NCI-H2107 treated with DMSO at 0.1 percent for 48 hours (cell line): ENCODE results near the gene MAGEC2.

Experiments used
- DNase-seq: peaks from one replicate; lab custom pipeline; 2025; ENCODE audit not compliant: unreplicated experiment; lab: John Stamatoyannopoulos, UW

Gene MAGEC2

GRCh38 chrX:142204522-142205433 lies at the start of gene MAGEC2:
Gene MAGEC2, minus strand, starts transcription at chrX:142205290. Its CDS starts 1,303 bp downstream, at chrX:142203987.
- no peak for DNase-seq

DNA sequence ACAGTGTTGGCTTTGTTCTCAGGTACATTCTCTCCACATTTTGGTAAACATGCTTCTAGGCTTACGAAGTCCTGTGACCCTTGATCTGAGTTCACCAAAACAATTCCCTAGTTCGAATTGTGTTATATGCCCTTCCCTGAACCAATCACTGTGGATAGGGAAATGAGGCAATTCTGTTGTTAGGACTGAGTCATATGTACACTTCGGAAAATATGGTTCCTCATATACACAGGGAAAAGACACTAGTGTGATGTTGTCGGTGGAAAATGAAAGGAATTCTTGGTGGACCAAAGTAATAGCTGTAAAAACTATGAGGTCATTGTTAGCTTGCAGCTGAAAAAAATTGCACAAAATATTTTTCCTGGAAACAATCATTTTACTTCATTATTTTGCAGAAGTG lies 46.6 kb upstream of the MAGEC2 start:
- DNase-seq, result no peak

- no peak for DNase-seq
Observed at GRCh38 chrX:142251202-142251601, 46.1 kb upstream of the MAGEC2 start.

GRCh38 chrX:142250502-142250901 lies 45.4 kb upstream of the MAGEC2 start:
- no peak for DNase-seq

DNA sequence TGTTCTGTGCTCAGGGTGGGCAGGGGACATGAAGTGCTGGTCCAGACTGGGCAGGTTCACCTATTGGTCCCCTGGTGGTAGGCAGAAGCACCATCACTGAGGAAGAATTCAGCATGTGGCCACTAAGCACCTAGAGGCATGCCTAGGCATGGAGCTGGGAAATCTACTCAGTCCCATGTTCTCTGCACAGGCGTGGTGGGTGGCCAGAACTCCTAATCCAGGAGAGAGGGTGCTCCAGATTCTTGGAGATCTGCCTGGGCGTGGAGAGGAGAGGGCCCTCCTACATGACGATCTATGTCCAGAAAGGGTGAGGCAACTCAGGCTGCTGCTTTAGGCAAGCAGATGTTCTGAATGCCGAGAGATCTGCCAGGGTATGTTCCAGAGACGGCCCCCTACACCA lies 44.6 kb upstream of the MAGEC2 start:
- no peak for DNase-seq

GRCh38 chrX:142244568-142244967 lies 39.5 kb upstream of the MAGEC2 start:
- DNase-seq, result no peak

DNA sequence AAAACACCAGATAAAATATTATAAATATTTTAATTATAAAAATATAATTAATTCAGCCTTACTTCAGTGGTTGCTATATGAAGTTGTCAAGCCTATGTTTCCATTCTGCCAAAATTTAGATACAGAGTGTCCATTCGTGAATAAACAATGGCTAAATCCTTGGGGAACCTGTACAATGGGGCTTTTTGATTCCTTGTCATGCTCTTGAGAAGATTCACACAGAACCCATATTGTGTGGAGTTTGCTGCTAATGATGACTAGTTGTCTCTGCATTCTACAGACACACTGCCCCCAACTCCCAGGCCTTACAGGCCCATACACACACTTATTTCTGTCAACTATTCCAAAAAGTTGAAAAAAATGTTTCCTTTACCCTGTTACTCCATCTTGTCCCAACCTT lies 33.4 kb upstream of the MAGEC2 start:
- DNase-seq, result no peak

- no peak for DNase-seq
Observed at GRCh38 chrX:142233400-142233799, 28.3 kb upstream of the MAGEC2 start.

DNA sequence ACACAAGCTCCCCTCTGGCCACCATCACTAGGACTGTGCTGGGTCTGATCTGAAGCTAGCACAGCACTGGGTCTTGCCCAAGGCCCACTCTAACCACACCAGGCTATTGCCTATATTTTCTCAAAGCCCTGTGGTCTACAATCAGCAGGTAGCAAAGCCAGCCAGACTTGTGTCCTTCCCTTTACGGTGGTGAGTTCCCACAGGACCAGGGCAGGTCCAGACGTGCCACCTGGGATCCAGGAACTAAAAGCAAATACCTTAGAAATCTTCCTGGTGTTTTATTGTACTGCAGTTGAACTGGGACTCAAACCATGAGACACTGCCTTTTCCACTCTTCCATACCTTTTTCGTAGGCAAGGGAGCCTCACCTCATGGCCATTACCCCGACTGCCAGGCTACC lies 9.0 kb upstream of the MAGEC2 start:
- DNase-seq, result no peak

GRCh38 chrX:142201113-142201512 lies 4.0 kb downstream of the MAGEC2 start:
- no peak for DNase-seq

DNA sequence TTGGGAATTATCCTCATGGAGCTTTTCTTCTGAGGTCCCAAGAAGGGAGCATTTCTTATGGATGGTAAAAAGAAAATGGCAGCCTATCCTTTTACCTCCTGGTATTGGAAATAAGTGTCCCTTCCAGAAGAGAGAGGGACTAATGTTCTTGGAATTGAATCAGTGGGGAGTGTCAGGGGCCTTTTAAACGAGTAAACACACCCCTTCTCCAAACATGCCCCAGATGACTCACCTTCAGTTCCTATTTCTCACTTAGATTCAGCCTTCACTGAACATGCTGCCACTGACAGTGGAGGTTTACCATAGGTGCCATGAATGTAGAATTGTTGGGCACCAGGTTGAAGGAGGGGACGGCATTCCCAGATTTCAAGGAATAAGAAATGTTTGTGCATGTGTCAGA lies 19.0 kb downstream of the MAGEC2 start:
- no peak for DNase-seq

- no peak for DNase-seq
Observed at GRCh38 chrX:142184756-142185602, 20.1 kb downstream of the MAGEC2 start.

DNA sequence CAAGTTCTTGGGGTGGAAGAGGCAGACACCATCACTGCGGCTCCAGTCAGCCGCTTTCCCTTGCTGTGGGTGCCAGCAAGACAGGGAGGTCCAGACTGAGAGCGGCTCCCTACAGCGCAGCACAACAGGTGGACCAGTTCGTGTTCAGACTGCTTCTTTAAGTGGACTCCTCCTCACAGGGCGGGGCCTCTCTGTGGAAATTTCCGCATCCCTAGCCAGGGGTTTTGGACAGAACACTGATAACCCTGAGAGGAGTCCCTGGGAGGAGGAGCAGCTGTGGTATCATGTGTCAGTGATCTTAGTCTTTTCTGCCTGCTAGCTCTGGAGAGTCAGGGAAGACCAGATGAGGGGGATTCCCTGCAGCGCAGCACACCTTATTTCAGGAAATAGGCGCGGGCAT lies 48.5 kb downstream of the MAGEC2 start:
- DNase-seq, result no peak
